Sigmoid colon (tissue), 4 donors: ENCODE data around the gene DGKK.

Experiments
- EP300 ChIP-seq, 4 donors: sonication (generic); formaldehyde crosslinking; IDR thresholded peaks; one replicate each; pipeline ENCODE4 v1.6.1; 2017; ENCODE audit warnings: antibody characterized with exemption in 4 of 4
- POLR2A ChIP-seq, 2 donors: fragments of 450-650 bp; IDR thresholded peaks; one replicate each; pipeline ENCODE4 v1.6.1; 2016; ENCODE audit warnings: antibody characterized with exemption in 2 of 2, mild to moderate bottlenecking in 2 of 2, moderate library complexity in 2 of 2
- POLR2AphosphoS5 ChIP-seq, 4 donors: sonication (generic); formaldehyde crosslinking; IDR thresholded peaks; one replicate each; pipeline ENCODE4 v1.6.1; 2017; ENCODE audit warnings: antibody characterized with exemption in 4 of 4
- TF ChIP-seq, protein P1 (sequence below), 4 experiments: fragments of 450-650 bp in 3 of 4; fragments of 200-600 bp in 1 of 4; IDR thresholded peaks; one replicate each; pipeline ENCODE4 v1.5.1; 2016 to 2019; ENCODE audit warnings: antibody characterized with exemption in 4 of 4, mild to moderate bottlenecking in 3 of 4, moderate library complexity in 2 of 4

DNA sequence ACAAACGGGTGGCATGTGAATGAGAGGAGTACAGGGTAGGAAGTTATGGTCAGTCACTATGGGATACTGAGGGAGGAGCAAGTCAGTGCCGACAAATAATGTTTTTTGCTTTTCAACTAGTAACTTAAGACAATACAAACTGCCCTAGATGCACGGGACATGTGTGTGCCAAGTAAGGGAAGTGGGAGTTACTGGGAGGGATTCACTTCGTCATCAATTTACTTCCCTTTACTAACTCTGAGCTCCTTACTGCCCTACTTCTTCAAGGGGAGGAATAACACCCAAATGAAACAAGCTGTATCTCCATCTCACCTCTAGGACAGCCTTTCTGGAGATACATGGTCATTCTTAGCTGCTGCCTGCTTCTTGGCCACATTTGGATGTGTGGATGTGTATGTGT, 97.7 kb downstream of the DGKK start:
- TF ChIP-seq POLR2A (IDR thresholded peaks at IDR 0.05) (no peak), POLR2AphosphoS5 (IDR thresholded peaks at IDR 0.05) (no peak), EP300 (IDR thresholded peaks at IDR 0.05) (no peak)
- TF ChIP-seq, protein P1, sequence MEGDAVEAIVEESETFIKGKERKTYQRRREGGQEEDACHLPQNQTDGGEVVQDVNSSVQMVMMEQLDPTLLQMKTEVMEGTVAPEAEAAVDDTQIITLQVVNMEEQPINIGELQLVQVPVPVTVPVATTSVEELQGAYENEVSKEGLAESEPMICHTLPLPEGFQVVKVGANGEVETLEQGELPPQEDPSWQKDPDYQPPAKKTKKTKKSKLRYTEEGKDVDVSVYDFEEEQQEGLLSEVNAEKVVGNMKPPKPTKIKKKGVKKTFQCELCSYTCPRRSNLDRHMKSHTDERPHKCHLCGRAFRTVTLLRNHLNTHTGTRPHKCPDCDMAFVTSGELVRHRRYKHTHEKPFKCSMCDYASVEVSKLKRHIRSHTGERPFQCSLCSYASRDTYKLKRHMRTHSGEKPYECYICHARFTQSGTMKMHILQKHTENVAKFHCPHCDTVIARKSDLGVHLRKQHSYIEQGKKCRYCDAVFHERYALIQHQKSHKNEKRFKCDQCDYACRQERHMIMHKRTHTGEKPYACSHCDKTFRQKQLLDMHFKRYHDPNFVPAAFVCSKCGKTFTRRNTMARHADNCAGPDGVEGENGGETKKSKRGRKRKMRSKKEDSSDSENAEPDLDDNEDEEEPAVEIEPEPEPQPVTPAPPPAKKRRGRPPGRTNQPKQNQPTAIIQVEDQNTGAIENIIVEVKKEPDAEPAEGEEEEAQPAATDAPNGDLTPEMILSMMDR (IDR thresholded peaks at IDR 0.05), result no peak
